ENCODE results near the gene MBD6. TPM values are rescaled to one million over a fixed set of nuclear protein-coding genes. Genes with fewer than 3 reads are reported as not detected.
"Not testable (repeated sequence)": the region's sequence is repeated elsewhere in the genome, so short reads cannot be mapped to it uniquely, and the experiment has no call there.

The MBD6 gene
- total RNA-seq, 4 donors from 2014 or later, result 38.0 to 144 (median 71.5) TPM

DNA sequence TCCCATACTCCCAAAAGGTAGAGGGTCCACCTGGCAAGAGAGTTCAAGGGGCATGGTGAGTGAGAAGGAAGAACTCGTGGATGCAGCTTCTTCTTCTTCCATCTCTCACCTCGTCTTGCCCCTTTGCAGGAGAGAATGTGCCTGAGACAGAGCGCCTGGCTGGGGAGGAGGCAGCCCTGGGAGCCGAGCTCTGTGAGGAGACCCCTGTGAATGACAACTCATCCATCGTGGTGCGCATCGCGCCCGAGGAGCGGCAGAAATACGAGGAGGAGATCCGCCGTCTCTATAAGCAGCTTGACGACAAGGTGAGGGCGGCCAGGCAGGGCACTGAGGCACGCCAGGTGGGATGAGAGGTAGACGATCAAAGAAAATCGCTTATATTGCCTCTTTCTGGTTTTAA, 47.2 kb downstream of the MBD6 start:
- Histone ChIP-seq H3K4me1 (no peaks in the 10 kb centered on the region), H3K27me3 (no peaks in the 10 kb centered on the region), H3K9me3 (no peaks in the 10 kb centered on the region), H3K4me3 (no peak overlapping the region), H3K27ac (no peak overlapping the region), H3K36me3 (no peaks in the 10 kb centered on the region)
- TF ChIP-seq, protein P1, sequence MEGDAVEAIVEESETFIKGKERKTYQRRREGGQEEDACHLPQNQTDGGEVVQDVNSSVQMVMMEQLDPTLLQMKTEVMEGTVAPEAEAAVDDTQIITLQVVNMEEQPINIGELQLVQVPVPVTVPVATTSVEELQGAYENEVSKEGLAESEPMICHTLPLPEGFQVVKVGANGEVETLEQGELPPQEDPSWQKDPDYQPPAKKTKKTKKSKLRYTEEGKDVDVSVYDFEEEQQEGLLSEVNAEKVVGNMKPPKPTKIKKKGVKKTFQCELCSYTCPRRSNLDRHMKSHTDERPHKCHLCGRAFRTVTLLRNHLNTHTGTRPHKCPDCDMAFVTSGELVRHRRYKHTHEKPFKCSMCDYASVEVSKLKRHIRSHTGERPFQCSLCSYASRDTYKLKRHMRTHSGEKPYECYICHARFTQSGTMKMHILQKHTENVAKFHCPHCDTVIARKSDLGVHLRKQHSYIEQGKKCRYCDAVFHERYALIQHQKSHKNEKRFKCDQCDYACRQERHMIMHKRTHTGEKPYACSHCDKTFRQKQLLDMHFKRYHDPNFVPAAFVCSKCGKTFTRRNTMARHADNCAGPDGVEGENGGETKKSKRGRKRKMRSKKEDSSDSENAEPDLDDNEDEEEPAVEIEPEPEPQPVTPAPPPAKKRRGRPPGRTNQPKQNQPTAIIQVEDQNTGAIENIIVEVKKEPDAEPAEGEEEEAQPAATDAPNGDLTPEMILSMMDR (IDR thresholded peaks at IDR 0.05), result no peak
- no peak for TF ChIP-seq POLR2A (IDR thresholded peaks at IDR 0.05)
- no peak for DNase-seq

DNA sequence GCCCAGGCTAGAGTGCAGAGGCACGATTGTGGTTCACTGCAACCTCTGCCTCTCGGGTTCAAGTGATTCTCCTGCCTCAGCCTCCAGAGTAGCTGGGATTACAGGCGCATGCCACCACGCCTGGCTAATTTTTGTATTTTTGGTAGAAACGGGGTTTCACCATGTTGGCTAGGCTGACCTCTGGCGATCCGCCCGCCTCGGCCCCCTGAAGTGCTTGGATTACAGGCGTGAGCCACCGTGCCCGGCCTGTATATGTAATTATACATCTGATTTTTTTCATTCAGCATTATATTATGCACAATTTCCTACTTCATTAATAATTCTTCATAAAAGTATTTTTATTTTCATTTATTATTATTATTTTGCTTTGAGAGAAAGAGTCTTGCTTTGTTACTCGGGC, 47.8 kb downstream of the MBD6 start:
- H3K4me1 ChIP-seq, H3K36me3 ChIP-seq, H3K27me3 ChIP-seq, H3K27ac ChIP-seq, H3K9me3 ChIP-seq, H3K4me3 ChIP-seq, DNase-seq: not testable (repeated sequence)

DNA sequence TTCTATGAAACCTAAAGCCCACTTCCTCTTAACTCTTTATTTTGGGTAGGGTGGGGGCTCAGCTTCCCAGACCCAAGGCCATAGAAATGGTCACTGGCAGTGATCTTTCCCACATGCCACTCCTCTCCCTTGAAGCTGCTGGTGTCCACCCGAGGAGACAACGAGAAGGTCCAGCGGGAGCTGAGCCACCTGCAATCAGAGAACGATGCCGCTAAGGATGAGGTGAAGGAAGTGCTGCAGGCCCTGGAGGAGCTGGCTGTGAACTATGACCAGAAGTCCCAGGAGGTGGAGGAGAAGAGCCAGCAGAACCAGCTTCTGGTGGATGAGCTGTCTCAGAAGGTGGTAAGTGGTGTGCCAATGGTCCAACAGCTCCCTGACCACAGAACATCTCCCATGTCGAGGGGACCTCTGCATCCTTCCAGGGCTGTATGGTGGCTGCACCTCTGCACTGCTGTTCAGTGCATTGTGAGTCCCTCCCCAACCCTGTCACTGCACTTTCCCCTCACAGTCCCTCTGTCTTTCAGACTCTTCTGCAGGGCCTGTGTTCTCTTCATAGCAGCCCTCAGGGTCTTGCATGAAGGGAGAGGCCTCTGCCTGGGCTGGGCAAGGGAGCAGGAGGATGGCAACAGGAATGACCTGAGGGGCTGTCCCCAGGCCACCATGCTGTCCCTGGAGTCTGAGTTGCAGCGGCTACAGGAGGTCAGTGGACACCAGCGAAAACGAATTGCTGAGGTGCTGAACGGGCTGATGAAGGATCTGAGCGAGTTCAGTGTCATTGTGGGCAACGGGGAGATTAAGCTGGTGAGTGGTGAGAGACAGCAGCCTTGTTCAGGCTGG, 49.5 kb downstream of the MBD6 start:
- no peak for DNase-seq
- no peaks in the 10 kb centered on the region for H3K4me1 ChIP-seq
- no peak for TF ChIP-seq POLR2A (IDR thresholded peaks at IDR 0.05)
- TF ChIP-seq, protein P1 (IDR thresholded peaks at IDR 0.05), result no peak
- no peak overlapping the region for H3K4me3 ChIP-seq
- no peaks in the 10 kb centered on the region for H3K9me3 ChIP-seq
- no peaks in the 10 kb centered on the region for H3K36me3 ChIP-seq
- H3K27ac ChIP-seq, result no peak overlapping the region
- H3K27me3 ChIP-seq, result no peaks in the 10 kb centered on the region

DNA sequence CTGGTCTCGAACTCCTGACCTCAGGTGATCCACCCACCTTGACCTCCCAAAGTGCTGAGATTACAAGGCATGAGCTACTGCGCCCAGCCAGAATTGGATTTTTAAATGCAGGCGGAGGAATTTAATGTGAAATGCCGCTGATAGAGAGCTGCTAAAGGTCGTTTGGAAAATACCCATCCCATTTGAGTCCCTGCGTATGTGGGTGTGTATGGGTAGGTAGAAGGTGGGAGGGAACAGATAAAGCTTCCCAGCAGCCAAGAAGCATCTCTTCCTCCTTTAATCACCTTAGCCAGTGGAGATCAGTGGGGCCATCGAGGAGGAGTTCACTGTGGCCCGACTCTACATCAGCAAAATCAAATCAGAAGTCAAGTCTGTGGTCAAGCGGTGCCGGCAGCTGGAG, 52.2 kb downstream of the MBD6 start:
- Histone ChIP-seq H3K4me1 (no peaks in the 10 kb centered on the region), H3K4me3 (no peak overlapping the region), H3K27me3 (no peaks in the 10 kb centered on the region), H3K9me3 (no peaks in the 10 kb centered on the region), H3K27ac (no peak overlapping the region), H3K36me3 (no peaks in the 10 kb centered on the region)
- TF ChIP-seq, protein P1 (IDR thresholded peaks at IDR 0.05), result no peak
- no peak for TF ChIP-seq POLR2A (IDR thresholded peaks at IDR 0.05)
- no peak for DNase-seq

DNA sequence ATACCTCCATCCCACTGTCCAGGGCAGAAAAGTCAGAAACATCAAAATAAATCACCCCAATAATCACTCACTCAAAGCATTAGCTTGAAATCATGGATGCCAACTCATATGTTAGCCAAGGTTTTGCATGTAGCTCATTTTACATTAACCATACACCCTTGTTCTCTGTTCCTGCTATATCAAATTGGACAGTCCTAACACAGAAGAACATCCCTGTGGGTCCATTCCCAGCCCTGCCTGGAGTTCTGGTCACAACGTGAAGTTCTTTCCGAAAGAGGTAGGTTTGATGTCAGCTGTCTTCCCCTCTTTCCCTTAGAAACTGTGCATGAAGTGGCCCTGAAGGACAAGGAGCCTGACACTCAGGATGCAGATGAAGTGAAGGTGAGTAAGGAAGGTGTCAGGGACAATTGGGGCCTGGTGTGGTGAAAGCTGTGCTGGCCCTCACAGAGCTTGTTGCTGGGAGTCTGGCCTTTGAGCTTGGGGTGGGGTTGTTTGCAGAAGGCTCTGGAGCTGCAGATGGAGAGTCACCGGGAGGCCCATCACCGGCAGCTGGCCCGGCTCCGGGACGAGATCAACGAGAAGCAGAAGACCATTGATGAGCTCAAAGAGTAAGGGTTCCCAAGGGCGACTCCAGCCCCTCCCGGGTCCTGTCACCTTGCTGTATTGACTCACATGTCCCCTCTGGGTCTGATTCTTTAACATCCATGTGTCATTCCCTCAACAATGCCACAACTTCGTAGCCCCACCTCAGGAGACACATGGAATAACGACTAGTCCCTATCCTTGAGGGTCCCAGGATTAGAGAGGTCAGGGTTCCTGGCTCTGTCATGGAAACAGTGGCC, 53.4 kb downstream of the MBD6 start:
- Histone ChIP-seq H3K4me3 (no peak overlapping the region), H3K36me3 (no peaks in the 10 kb centered on the region), H3K9me3 (no peaks in the 10 kb centered on the region), H3K4me1 (no peaks in the 10 kb centered on the region), H3K27ac (no peak overlapping the region), H3K27me3 (no peaks in the 10 kb centered on the region)
- peak in 1 of 3 donors; percentile 51 for DNase-seq
- TF ChIP-seq, protein P1 (IDR thresholded peaks at IDR 0.05), result no peak
- TF ChIP-seq POLR2A (IDR thresholded peaks at IDR 0.05), result no peak

DNA sequence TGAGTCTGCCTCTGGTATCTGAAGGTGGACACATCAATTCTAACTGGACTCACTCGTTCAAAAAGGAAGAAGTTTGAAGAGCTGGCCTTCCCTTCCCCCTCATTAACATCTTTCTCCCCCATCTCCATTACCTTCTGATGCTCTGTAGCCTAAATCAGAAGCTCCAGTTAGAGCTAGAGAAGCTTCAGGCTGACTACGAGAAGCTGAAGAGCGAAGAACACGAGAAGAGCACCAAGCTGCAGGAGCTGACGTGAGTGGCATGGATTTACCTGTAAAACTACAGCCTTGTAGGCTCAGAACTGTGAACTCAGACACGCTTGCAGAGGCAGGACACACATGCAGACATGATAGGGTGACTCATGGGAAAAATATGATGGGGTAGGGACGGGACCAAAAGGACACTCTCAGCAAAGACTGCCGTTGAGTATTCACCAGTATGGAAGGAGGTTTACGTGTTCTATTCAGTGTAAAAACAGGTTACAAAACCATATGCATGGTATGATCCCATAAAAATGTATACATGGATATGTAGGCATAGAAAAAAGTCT, 54.1 kb downstream of the MBD6 start:
- no peak for DNase-seq
- Histone ChIP-seq H3K4me1 (no peaks in the 10 kb centered on the region), H3K36me3 (no peaks in the 10 kb centered on the region), H3K27ac (no peak overlapping the region), H3K9me3 (no peaks in the 10 kb centered on the region), H3K27me3 (no peaks in the 10 kb centered on the region), H3K4me3 (no peak overlapping the region)
- TF ChIP-seq POLR2A (IDR thresholded peaks at IDR 0.05), result no peak
- TF ChIP-seq, protein P1 (IDR thresholded peaks at IDR 0.05), result no peak

All from Peyer's patch (tissue), 4 donors.